PC-9 (cell line): ENCODE measurements around the gene PDE4D. TPM values are rescaled to one million over a fixed set of nuclear protein-coding genes. Genes with fewer than 3 reads are reported as not detected.

Experiments
- BruUV-seq: library from RNA; stranded (reverse); fragments of 400-500 nt; replicated peaks from 2 replicates; lab custom pipeline; 2021; lab: Mats Ljungman, UMichigan
- CTCF ChIA-PET: fragments of 300-600 bp; sonication (Branson Sonifier 250); formaldehyde crosslinking; loops from one replicate; lab custom pipeline; 2022; ENCODE audit warnings: antibody characterized with exemption; lab: Charles Lee
- POLR2A ChIA-PET: fragments of 300-600 bp; sonication (Branson Sonifier 250); formaldehyde crosslinking; loops from one replicate; lab custom pipeline; 2022; ENCODE audit warnings: antibody characterized with exemption; ENCODE audit not compliant: unreplicated experiment; lab: Charles Lee
- DNase-seq, 2 experiments: peaks; one replicate each; pipeline versions ENCODE4 v3.0.0 to v3.0.0-alpha.2; 2015 to 2022; ENCODE audit warnings: mixed read lengths in 1 of 2
- H2AFZ ChIP-seq: fragments of 200-600 bp; sonication (generic); 2 replicates; pipeline ENCODE4 v1.8.1; 2017; ENCODE audit warnings: antibody characterized with exemption
- H3F3A ChIP-seq: fragments of 200-600 bp; sonication (generic); 2 replicates; pipeline ENCODE4 v1.8.1; 2017; ENCODE audit warnings: antibody characterized with exemption, mild to moderate bottlenecking, low read depth; ENCODE audit not compliant: insufficient read depth
- H3K27ac ChIP-seq: fragments of 200-600 bp; sonication (generic); 2 replicates; pipeline ENCODE4 v1.6.1; 2016; ENCODE audit warnings: mixed run types
- H3K27me3 ChIP-seq: fragments of 200-600 bp; sonication (generic); 2 replicates; pipeline ENCODE4 v1.6.1; 2016; ENCODE audit warnings: low read depth, mixed run types; ENCODE audit not compliant: insufficient read depth
- H3K36me3 ChIP-seq: fragments of 200-600 bp; sonication (generic); 2 replicates; pipeline ENCODE4 v1.6.1; 2016; ENCODE audit warnings: low read depth, mixed run types
- H3K4me1 ChIP-seq: fragments of 200-600 bp; sonication (generic); replicated peaks from 2 replicates; pipeline ENCODE4 v1.6.1; 2016; ENCODE audit warnings: mixed run types; ENCODE audit not compliant: insufficient read depth
- H3K4me2 ChIP-seq: fragments of 200-600 bp; sonication (generic); 2 replicates; pipeline ENCODE4 v1.6.1; 2017; ENCODE audit warnings: mixed run types
- H3K4me3 ChIP-seq: fragments of 200-600 bp; sonication (generic); 2 replicates; pipeline ENCODE4 v1.6.1; 2016; ENCODE audit warnings: mixed run types
- H3K79me2 ChIP-seq: fragments of 200-600 bp; sonication (generic); 2 replicates; pipeline ENCODE4 v1.6.1; 2017; ENCODE audit warnings: low read depth, mixed run types
- H3K9me2 ChIP-seq: fragments of 200-600 bp; sonication (generic); 2 replicates; pipeline ENCODE4 v1.8.1; 2017; ENCODE audit warnings: mild to moderate bottlenecking; ENCODE audit not compliant: insufficient read depth
- H3K9me3 ChIP-seq: fragments of 200-600 bp; sonication (generic); 2 replicates; pipeline ENCODE4 v1.8.1; 2016; ENCODE audit warnings: low read depth; ENCODE audit not compliant: insufficient read depth
- H4K20me1 ChIP-seq: fragments of 200-600 bp; sonication (generic); 2 replicates; pipeline ENCODE4 v1.8.1; 2017; ENCODE audit not compliant: insufficient read depth
- CTCF ChIP-seq: fragments of 200-600 bp; sonication (generic); conservative IDR thresholded peaks from 2 replicates; pipeline ENCODE4 v1.6.1; 2017; ENCODE audit warnings: mixed run types, antibody characterized with exemption, mild to moderate bottlenecking, moderate library complexity
- EZH2 ChIP-seq: fragments of 200-600 bp; sonication (generic); IDR thresholded peaks from 2 replicates; pipeline ENCODE4 v1.8.0; 2017; ENCODE audit warnings: antibody characterized with exemption, low read depth
- intact Hi-C: fragments of 100-400 bp; cut with micrococcal nuclease; formaldehyde crosslinking; loops from one replicate; pipeline ENCODE4 v1.10.0; 2022; ENCODE audit not compliant: unreplicated experiment
- total RNA-seq: library from RNA; stranded (reverse); gene quantifications from 2 replicates; pipeline ENCODE4 v1.2.3, GENCODE V29; 2021

The PDE4D gene
- total RNA-seq, 1 experiment from 2014 or later: 9.8 TPM

- no peaks in the 10 kb centered on the region for H4K20me1 ChIP-seq
- TF ChIP-seq EZH2: no peak
- TF ChIP-seq CTCF: no peak
- no peak overlapping the region for H3K4me3 ChIP-seq
- H2AFZ ChIP-seq: no peak overlapping the region
- intact Hi-C loops: no loop called here
- no TSS peak for BruUV-seq
- ChIA-PET CTCF (no interaction called here), POLR2A (no interaction called here)
- H3K9me2 ChIP-seq: no peaks in the 10 kb centered on the region
- peaks cover 11% of the 10 kb centered on the region for H3K9me3 ChIP-seq
- H3K36me3 ChIP-seq: no peaks in the 10 kb centered on the region; the same call in 1 of the 2 replicates
- no peaks in the 10 kb centered on the region for H3K27me3 ChIP-seq
- H3F3A ChIP-seq: no peaks in the 10 kb centered on the region
- peaks cover 23% of the 10 kb centered on the region for H3K4me1 ChIP-seq
- no peak overlapping the region for H3K4me2 ChIP-seq
- H3K79me2 ChIP-seq: no peaks in the 10 kb centered on the region
- DNase-seq: no peak
- H3K27ac ChIP-seq: no peak overlapping the region
These were observed 372.1 kb downstream of the PDE4D start for GRCh38 chr5:59521476-59521875.

- POLR2A ChIA-PET: no interaction called here
- H3K36me3 ChIP-seq: no peaks in the 10 kb centered on the region; the same call in 1 of the 2 replicates
- H3K27ac ChIP-seq: no peak overlapping the region
- peaks cover 23% of the 10 kb centered on the region for H3K4me1 ChIP-seq
- no TSS peak for BruUV-seq
- intact Hi-C loops: no loop called here
- no peak overlapping the region for H3K4me3 ChIP-seq
- no peak overlapping the region for H3K4me2 ChIP-seq
- H2AFZ ChIP-seq: no peak overlapping the region
- no peaks in the 10 kb centered on the region for H3F3A ChIP-seq
- H4K20me1 ChIP-seq: no peaks in the 10 kb centered on the region
- no peaks in the 10 kb centered on the region for H3K79me2 ChIP-seq
- no peaks in the 10 kb centered on the region for H3K9me2 ChIP-seq
- TF ChIP-seq EZH2 (no peak), CTCF (no peak)
- DNase-seq: no peak
- no peaks in the 10 kb centered on the region for H3K27me3 ChIP-seq
- CTCF ChIA-PET: no interaction called here
- peaks cover 13% of the 10 kb centered on the region for H3K9me3 ChIP-seq
These were observed 374.2 kb downstream of the PDE4D start for GRCh38 chr5:59519338-59519737.

GRCh38 chr5:59517926-59518585 lies 375.5 kb downstream of the PDE4D start:
- Histone ChIP-seq H3K27ac (peak overlapping the region; percentile 51), H3K4me1 (peaks cover 23% of the 10 kb centered on the region), H2AFZ (no peak overlapping the region), H3K27me3 (no peaks in the 10 kb centered on the region), H4K20me1 (no peaks in the 10 kb centered on the region), H3K79me2 (no peaks in the 10 kb centered on the region), H3K9me2 (no peaks in the 10 kb centered on the region), H3F3A (no peaks in the 10 kb centered on the region), H3K4me3 (no peak overlapping the region), H3K9me3 (0 out of 2 replicates have a peak, but pooled peaks cover 7% of the 10 kb centered on the region), H3K4me2 (peak overlapping the region; percentile 15; the same call in 1 of the 2 replicates), H3K36me3 (no peaks in the 10 kb centered on the region; the same call in 1 of the 2 replicates)
- ChIA-PET POLR2A (no interaction called here), CTCF (interaction anchor here (1.0 kb wide), 1 partner anchor 329 kb away, joined by 4 read pairs; no protein-coding TSS in a partner anchor)
- TF ChIP-seq EZH2 (no peak), CTCF (no peak)
- no TSS peak for BruUV-seq
- intact Hi-C loops: loop anchor here (1.0 kb wide), 1 partner anchor 45 kb away; no protein-coding TSS in a partner anchor
- peak in 1 of 2 experiments; percentile 7 for DNase-seq
